Endodermal cell (in vitro differentiated cells): ENCODE results near the gene COX19. TPM values are rescaled to one million over a fixed set of nuclear protein-coding genes. Genes with fewer than 3 reads are reported as not detected.

ENCODE experiments used
- DNase-seq: peaks from one replicate; pipeline ENCODE4 v3.0.0-alpha.2; 2017
- H3K27ac ChIP-seq: 2 replicates; pipeline ENCODE4 v1.5.1; 2013; ENCODE audit warnings: mild to moderate bottlenecking, low read depth, low read length, moderate library complexity
- H3K27me3 ChIP-seq: 2 replicates; pipeline ENCODE4 v1.6.1; 2013; ENCODE audit warnings: mild to moderate bottlenecking, low read length, moderate library complexity; ENCODE audit not compliant: insufficient read depth, control insufficient read depth, poor library complexity, severe bottlenecking
- H3K36me3 ChIP-seq: 2 replicates; pipeline ENCODE4 v1.7.0; 2013; ENCODE audit warnings: mild to moderate bottlenecking, low read length, moderate library complexity; ENCODE audit not compliant: control insufficient read depth, insufficient read depth
- H3K4me1 ChIP-seq: one replicate; pipeline ENCODE4 v1.7.0; 2013; ENCODE audit warnings: low read length; ENCODE audit not compliant: control insufficient read depth, insufficient read depth
- H3K4me3 ChIP-seq: 2 replicates; pipeline ENCODE4 v1.5.1; 2013; ENCODE audit warnings: mild to moderate bottlenecking, low read length, moderate library complexity
- H3K9ac ChIP-seq: 2 replicates; pipeline ENCODE4 v1.6.1; 2013; ENCODE audit warnings: mild to moderate bottlenecking, low read length, moderate library complexity; ENCODE audit not compliant: poor library complexity, severe bottlenecking; ENCODE audit errors: extremely low read depth
- H3K9me3 ChIP-seq: 2 replicates; pipeline ENCODE4 v1.6.1; 2013; ENCODE audit warnings: mild to moderate bottlenecking, low read length, moderate library complexity; ENCODE audit not compliant: control insufficient read depth
- H3K27ac Mint-ChIP-seq: 2 replicates; pipeline ENCODE4 v1.8.0; 2020; ENCODE audit warnings: mixed read lengths
- H3K27me3 Mint-ChIP-seq: 2 replicates; pipeline ENCODE4 v1.8.0; 2021; ENCODE audit warnings: mild to moderate bottlenecking, mixed read lengths; ENCODE audit not compliant: insufficient read depth
- H3K36me3 Mint-ChIP-seq: 2 replicates; pipeline ENCODE4 v1.8.0; 2020; ENCODE audit warnings: low read depth, mixed read lengths
- H3K4me1 Mint-ChIP-seq: 2 replicates; pipeline ENCODE4 v1.8.0; 2020; ENCODE audit warnings: mixed read lengths
- H3K4me3 Mint-ChIP-seq: 2 replicates; pipeline ENCODE4 v1.8.0; 2020; ENCODE audit warnings: mild to moderate bottlenecking, moderate library complexity, mixed read lengths
- H3K9me3 Mint-ChIP-seq: 2 replicates; pipeline ENCODE4 v1.8.0; 2020; ENCODE audit warnings: mild to moderate bottlenecking, mixed read lengths
- WGBS, 2 experiments: methylation state at CpG; one replicate each; pipeline versions ENCODE4 v1.1.5 to v1.1.7; 2013; ENCODE audit warnings: missing lambda C conversion rate in 2 of 2, mixed read lengths in 1 of 2; ENCODE audit not compliant: insufficient coverage in 1 of 2, insufficient read length in 1 of 2; 5-methylcytosine and 5-hydroxymethylcytosine counted together
- total RNA-seq, 2 donors: library from RNA; stranded (reverse); fragmentation: NEBNext Ultra II Directional in 1 of 2; extraction: Animal tissue kit (Norgen Biotek cat#: 25700) in 1 of 2; gene quantifications; 2 replicates in 1 of 2; 3 replicates in 1 of 2; pipeline ENCODE4 v1.2.1, GENCODE V29; 2021
- TF ChIP-seq, protein P1 (sequence below): fragments of 200-600 bp; sonication (generic); conservative IDR thresholded peaks from 2 replicates; pipeline ENCODE4 v1.5.0; 2021; ENCODE audit warnings: antibody characterized with exemption, mild to moderate bottlenecking

COX19 gene
- total RNA-seq, 2 donors from 2014 or later = 15.0 to 18.5 TPM

DNA sequence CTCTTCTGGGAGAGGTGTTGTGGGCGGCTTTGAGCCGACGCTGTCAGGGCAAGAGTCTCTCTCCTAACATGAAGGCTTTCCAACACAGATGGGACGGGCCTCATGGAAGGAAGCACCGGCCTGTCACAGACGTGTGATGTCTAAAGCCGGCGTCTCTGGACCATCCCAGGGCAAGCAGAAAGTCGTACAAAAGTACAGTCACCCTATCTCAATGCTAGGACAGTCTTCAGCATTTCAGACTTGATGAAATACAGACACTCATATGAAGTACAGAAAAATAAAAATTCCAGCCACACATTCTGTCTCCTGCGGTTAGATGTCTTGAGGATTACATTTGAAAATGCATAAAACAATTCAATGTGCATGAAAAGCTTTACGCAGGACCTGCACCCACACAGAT lies 38.2 kb upstream of the COX19 start:
- Histone ChIP-seq H3K9ac (no peak overlapping the region), H3K9me3 (no peaks in the 10 kb centered on the region), H3K36me3 (peaks cover 7% of the 10 kb centered on the region), H3K4me1 (no peaks in the 10 kb centered on the region), H3K27me3 (no peaks in the 10 kb centered on the region), H3K27ac (no peak overlapping the region), H3K4me3 (no peak overlapping the region)
- DNase-seq = no peak
- H3K27ac Mint-ChIP-seq = no peak overlapping the region
- TF ChIP-seq, protein P1, sequence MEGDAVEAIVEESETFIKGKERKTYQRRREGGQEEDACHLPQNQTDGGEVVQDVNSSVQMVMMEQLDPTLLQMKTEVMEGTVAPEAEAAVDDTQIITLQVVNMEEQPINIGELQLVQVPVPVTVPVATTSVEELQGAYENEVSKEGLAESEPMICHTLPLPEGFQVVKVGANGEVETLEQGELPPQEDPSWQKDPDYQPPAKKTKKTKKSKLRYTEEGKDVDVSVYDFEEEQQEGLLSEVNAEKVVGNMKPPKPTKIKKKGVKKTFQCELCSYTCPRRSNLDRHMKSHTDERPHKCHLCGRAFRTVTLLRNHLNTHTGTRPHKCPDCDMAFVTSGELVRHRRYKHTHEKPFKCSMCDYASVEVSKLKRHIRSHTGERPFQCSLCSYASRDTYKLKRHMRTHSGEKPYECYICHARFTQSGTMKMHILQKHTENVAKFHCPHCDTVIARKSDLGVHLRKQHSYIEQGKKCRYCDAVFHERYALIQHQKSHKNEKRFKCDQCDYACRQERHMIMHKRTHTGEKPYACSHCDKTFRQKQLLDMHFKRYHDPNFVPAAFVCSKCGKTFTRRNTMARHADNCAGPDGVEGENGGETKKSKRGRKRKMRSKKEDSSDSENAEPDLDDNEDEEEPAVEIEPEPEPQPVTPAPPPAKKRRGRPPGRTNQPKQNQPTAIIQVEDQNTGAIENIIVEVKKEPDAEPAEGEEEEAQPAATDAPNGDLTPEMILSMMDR = no peak
- no peaks in the 10 kb centered on the region for H3K9me3 Mint-ChIP-seq
- H3K27me3 Mint-ChIP-seq = no peaks in the 10 kb centered on the region
- H3K4me1 Mint-ChIP-seq = no peaks in the 10 kb centered on the region
- no peak overlapping the region for H3K4me3 Mint-ChIP-seq
- 87 to 92% methylated on average over 10 to 11 of the region's 11 CpGs for WGBS, 2 experiments
- H3K36me3 Mint-ChIP-seq = peaks cover 16% of the 10 kb centered on the region

DNA sequence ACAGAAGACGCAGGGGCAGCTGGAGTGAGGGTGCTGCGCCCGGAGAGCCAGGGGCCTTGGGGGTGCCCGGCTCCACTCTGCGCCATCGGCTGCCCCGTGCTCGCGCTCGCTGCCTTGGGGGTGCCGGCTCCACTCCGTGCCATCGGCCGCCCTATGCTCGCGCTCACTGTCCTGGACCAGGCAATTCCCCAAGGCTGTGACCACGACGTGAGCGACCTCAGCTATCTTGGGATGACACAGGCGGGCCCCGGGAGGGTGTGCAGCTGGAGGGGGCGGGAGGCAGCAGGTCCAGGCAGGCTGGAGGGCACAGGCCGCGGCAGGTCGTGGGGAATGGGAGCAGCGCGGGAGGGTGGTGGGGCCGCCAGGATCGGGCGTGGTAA lies 37.4 kb upstream of the COX19 start:
- Histone ChIP-seq H3K4me3 (no peak overlapping the region), H3K9ac (no peak overlapping the region), H3K9me3 (no peaks in the 10 kb centered on the region), H3K4me1 (no peaks in the 10 kb centered on the region), H3K27me3 (no peaks in the 10 kb centered on the region), H3K36me3 (peaks cover 6% of the 10 kb centered on the region), H3K27ac (no peak overlapping the region)
- 94% methylated on average over 22 to 30 of the region's 30 CpGs for WGBS, 2 experiments
- Mint-ChIP-seq H3K27ac (no peak overlapping the region), H3K27me3 (no peaks in the 10 kb centered on the region), H3K4me3 (no peak overlapping the region), H3K9me3 (no peaks in the 10 kb centered on the region), H3K36me3 (peaks cover 13% of the 10 kb centered on the region), H3K4me1 (no peaks in the 10 kb centered on the region)
- no peak for DNase-seq
- TF ChIP-seq, protein P1 = no peak

DNA sequence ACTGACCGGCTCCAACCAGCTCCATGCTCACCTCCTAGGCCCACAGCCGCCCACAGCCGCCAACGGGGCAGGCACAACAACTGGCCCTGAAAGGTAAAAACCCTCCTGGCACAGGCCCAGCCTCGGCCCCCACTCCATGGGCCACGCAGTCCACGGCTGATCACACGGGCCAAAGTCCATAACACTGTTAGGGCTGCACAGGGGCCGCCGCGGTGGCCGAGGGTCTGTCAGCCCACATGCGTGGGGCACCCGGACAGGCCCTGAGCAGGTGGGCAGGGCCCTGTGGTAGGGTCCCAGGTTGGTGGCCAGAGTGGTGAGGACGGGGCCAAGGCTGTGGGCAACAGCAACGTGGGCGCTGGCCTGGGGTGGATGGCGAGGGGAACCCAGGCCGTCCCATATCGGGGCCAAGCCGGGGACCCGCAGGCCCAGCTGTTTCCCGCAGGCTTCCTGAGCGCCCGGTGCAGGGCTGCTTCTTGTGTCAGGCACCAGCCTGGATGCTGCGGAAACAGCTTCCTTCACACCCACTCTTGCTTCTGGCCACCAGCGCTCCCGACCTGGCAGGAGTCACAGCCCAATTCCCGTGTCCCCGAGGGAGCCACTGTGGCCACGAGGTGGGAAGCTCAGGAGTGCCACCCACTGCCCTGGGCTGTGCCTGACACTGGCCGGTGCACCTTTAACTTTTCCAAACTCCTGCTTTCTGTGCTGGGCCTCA lies 36.8 kb upstream of the COX19 start:
- H3K36me3 ChIP-seq = peaks cover 6% of the 10 kb centered on the region
- Mint-ChIP-seq H3K4me3 (no peak overlapping the region), H3K27ac (no peak overlapping the region), H3K36me3 (peaks cover 13% of the 10 kb centered on the region), H3K27me3 (no peaks in the 10 kb centered on the region), H3K9me3 (no peaks in the 10 kb centered on the region), H3K4me1 (no peaks in the 10 kb centered on the region)
- H3K4me3 ChIP-seq = no peak overlapping the region
- H3K27me3 ChIP-seq = no peaks in the 10 kb centered on the region
- WGBS, 2 experiments = 94 to 97% methylated on average over 23 to 32 of the region's 32 CpGs
- no peak for DNase-seq
- no peak overlapping the region for H3K9ac ChIP-seq
- no peak overlapping the region for H3K27ac ChIP-seq
- no peaks in the 10 kb centered on the region for H3K4me1 ChIP-seq
- no peaks in the 10 kb centered on the region for H3K9me3 ChIP-seq
- TF ChIP-seq, protein P1 = no peak
